Endothelial cell of umbilical vein (primary cell): ENCODE measurements around the gene SLC30A10. TPM values are rescaled to one million over a fixed set of nuclear protein-coding genes. Genes with fewer than 3 reads are reported as not detected.
"Not testable (repeated sequence)": the region's sequence is repeated elsewhere in the genome, so short reads cannot be mapped to it uniquely, and the experiment has no call there.

Experiments
- BruUV-seq: library from RNA; stranded (reverse); fragments of 400-500 nt; replicated peaks from 2 replicates; lab custom pipeline; 2021; lab: Mats Ljungman, UMichigan
- CTCF ChIA-PET: fragments of 300-600, 350-600 bp; sonication (Branson Sonifier 250); formaldehyde crosslinking; loops from one replicate; lab custom pipeline; 2021; ENCODE audit warnings: antibody characterized with exemption, inconsistent platforms; lab: Charles Lee
- POLR2A ChIA-PET: fragments of 300-600, 350-600 bp; sonication (Branson Sonifier 250); formaldehyde crosslinking; loops from one replicate; lab custom pipeline; 2021; ENCODE audit warnings: antibody characterized with exemption, inconsistent platforms; lab: Charles Lee
- DNase-seq: peaks from one replicate; pipeline ENCODE4 v3.0.0-alpha.2; 2011; ENCODE audit warnings: low read depth, low spot score
- FAIRE-seq: peaks from 2 replicates; lab custom pipeline; 2011; peaks lifted over from hg19 to GRCh38; lab: Jason Lieb, UNC
- H2AFZ ChIP-seq: 2 replicates; pipeline ENCODE4 v1.6.0; 2012; ENCODE audit warnings: low read depth, low read length, control low read depth, inconsistent platforms
- H3K27ac ChIP-seq: 2 replicates; pipeline ENCODE4 v1.5.1; 2011; ENCODE audit warnings: low read depth, mild to moderate bottlenecking, control low read depth, low read length, moderate library complexity; ENCODE audit not compliant: insufficient read depth
- H3K27me3 ChIP-seq, 2 experiments: 2 replicates each; pipeline versions ENCODE4 v1.6.0 to v1.6.1; 2011; ENCODE audit warnings: low read length in 2 of 2, mixed read lengths in 1 of 2; ENCODE audit not compliant: control insufficient read depth in 2 of 2, insufficient read depth in 2 of 2
- H3K36me3 ChIP-seq, 2 experiments: 2 replicates in 1 of 2; 3 replicates in 1 of 2; pipeline ENCODE4 v1.5.1; 2011; ENCODE audit warnings: low read length in 2 of 2, mild to moderate bottlenecking in 1 of 2, moderate library complexity in 1 of 2; ENCODE audit not compliant: control insufficient read depth in 2 of 2, insufficient read depth in 2 of 2; ENCODE audit errors: extremely low read depth in 1 of 2
- H3K4me1 ChIP-seq: 3 replicates; pipeline ENCODE4 v1.5.1; 2011; ENCODE audit warnings: mild to moderate bottlenecking, low read length; ENCODE audit not compliant: control insufficient read depth, insufficient read depth; ENCODE audit errors: extremely low read depth
- H3K4me2 ChIP-seq: 2 replicates; pipeline ENCODE4 v1.6.1; 2011; ENCODE audit warnings: low read length, control low read depth, mixed read lengths; ENCODE audit not compliant: insufficient read depth
- H3K4me3 ChIP-seq, 3 experiments: fragments of 200-600 bp in 1 of 3; sonication (generic), shearing (Covaris generic) in 1 of 3; replicated peaks in 1 of 3; 2 replicates each; pipeline ENCODE4 v1.5.1; 2011 to 2016; ENCODE audit warnings: control low read depth in 3 of 3, low read length in 3 of 3, mild to moderate bottlenecking in 2 of 3, inconsistent platforms in 1 of 3, low read depth in 1 of 3, moderate library complexity in 1 of 3; ENCODE audit not compliant: insufficient read depth in 1 of 3
- H3K79me2 ChIP-seq: 2 replicates; pipeline ENCODE4 v1.6.0; 2012; ENCODE audit warnings: low read length, inconsistent platforms; ENCODE audit not compliant: control insufficient read depth, insufficient read depth
- H3K9ac ChIP-seq: replicated peaks from 2 replicates; pipeline ENCODE3; 2011; ENCODE audit warnings: low read length, control low read depth; ENCODE audit not compliant: insufficient read depth; ENCODE audit errors: extremely low read depth
- H3K9me1 ChIP-seq: replicated peaks from 3 replicates; pipeline ENCODE4 v1.6.0; 2011; ENCODE audit warnings: mild to moderate bottlenecking, low read length; ENCODE audit not compliant: control insufficient read depth, insufficient read depth; ENCODE audit errors: extremely low read depth
- H3K9me3 ChIP-seq: replicated peaks from 2 replicates; pipeline ENCODE4 v1.5.1; 2012; ENCODE audit warnings: low read length, inconsistent platforms; ENCODE audit not compliant: control insufficient read depth, insufficient read depth
- H4K20me1 ChIP-seq: replicated peaks from 2 replicates; pipeline ENCODE3; 2011; ENCODE audit warnings: mild to moderate bottlenecking, low read length; ENCODE audit not compliant: control insufficient read depth, insufficient read depth; ENCODE audit errors: extremely low read depth
- EZH2 ChIP-seq: IDR thresholded peaks from 2 replicates; pipeline ENCODE4 v1.6.1; 2012; ENCODE audit warnings: borderline replicate concordance, low read depth, mild to moderate bottlenecking, moderate library complexity, low read length, inconsistent platforms; ENCODE audit not compliant: severe bottlenecking
- FOS ChIP-seq: IDR thresholded peaks from 2 replicates; pipeline ENCODE4 v1.6.1; 2011; ENCODE audit warnings: mild to moderate bottlenecking, low read length, moderate library complexity, borderline replicate concordance; ENCODE audit not compliant: insufficient read depth
- GATA2 ChIP-seq: IDR thresholded peaks from 2 replicates; pipeline ENCODE4 v1.7.0; 2011; ENCODE audit warnings: low read depth, mild to moderate bottlenecking, moderate library complexity, mixed read lengths, low read length; ENCODE audit not compliant: insufficient read length, insufficient read depth
- JUN ChIP-seq: IDR thresholded peaks from 2 replicates; pipeline ENCODE4 v1.6.1; 2011; ENCODE audit warnings: borderline replicate concordance, low read depth; ENCODE audit not compliant: insufficient read length, insufficient read depth
- MYC ChIP-seq: IDR thresholded peaks from one replicate; pipeline ENCODE4 v1.6.1; 2011; ENCODE audit warnings: mild to moderate bottlenecking, low read depth, low read length
- POLR2A ChIP-seq: IDR thresholded peaks from 2 replicates; pipeline ENCODE4 v1.6.1; 2012; ENCODE audit warnings: low read depth, mild to moderate bottlenecking, control low read depth, low read length
- POLR2AphosphoS5 ChIP-seq: IDR thresholded peaks from 2 replicates; pipeline ENCODE4 v1.6.1; 2012; ENCODE audit warnings: low read depth, mild to moderate bottlenecking, control low read depth, low read length, moderate library complexity; ENCODE audit not compliant: insufficient read depth
- dilution Hi-C: fragments of 300-500 bp; cut with MboI; formaldehyde crosslinking; loops from one replicate; pipeline ENCODE4 v1.15.0; 2019; ENCODE audit warnings: low sequenced_read_pairs; ENCODE audit not compliant: extremely low pct_ligation_motif_present
- intact Hi-C: fragments of 100-400 bp; cut with micrococcal nuclease; formaldehyde crosslinking; loops from one replicate; pipeline ENCODE4 v1.10.0; 2022
- polyA plus RNA-seq, 4 experiments: library from polyadenylated mRNA; depleted of rRNA in 3 of 4; stranded (reverse) in 3 of 4; unstranded in 1 of 4; fragments of >200 nt; gene quantifications; 2 replicates each; pipeline versions ENCODE4 v1.2.1 to v1.2.3, GENCODE V29; 2011 to 2012; ENCODE audit warnings: missing spikeins in 1 of 4
- total RNA-seq: library from RNA; stranded (reverse); gene quantifications from 2 replicates; pipeline ENCODE4 v1.2.3, GENCODE V29; 2021
- TF ChIP-seq, protein P1 (sequence below), 2 donors: IDR thresholded peaks; 1 replicate in 1 of 2; 2 replicates in 1 of 2; pipeline ENCODE4 v1.5.1; 2011; ENCODE audit warnings: low read length in 2 of 2, mild to moderate bottlenecking in 2 of 2, moderate library complexity in 2 of 2, control low read depth in 1 of 2, inconsistent platforms in 1 of 2, low read depth in 1 of 2; ENCODE audit not compliant: insufficient read depth in 1 of 2; ENCODE audit errors: extremely low read depth in 1 of 2
- TF ChIP-seq, protein P2 (sequence below): IDR thresholded peaks from 2 replicates; pipeline ENCODE4 v1.6.1; 2011; ENCODE audit not compliant: insufficient read depth, insufficient read length

The SLC30A10 gene
- total and polyA plus RNA-seq, 2 donors (not counting 3 experiments of a cell fraction or from before 2014, with no cell fraction given) = not detected

DNA sequence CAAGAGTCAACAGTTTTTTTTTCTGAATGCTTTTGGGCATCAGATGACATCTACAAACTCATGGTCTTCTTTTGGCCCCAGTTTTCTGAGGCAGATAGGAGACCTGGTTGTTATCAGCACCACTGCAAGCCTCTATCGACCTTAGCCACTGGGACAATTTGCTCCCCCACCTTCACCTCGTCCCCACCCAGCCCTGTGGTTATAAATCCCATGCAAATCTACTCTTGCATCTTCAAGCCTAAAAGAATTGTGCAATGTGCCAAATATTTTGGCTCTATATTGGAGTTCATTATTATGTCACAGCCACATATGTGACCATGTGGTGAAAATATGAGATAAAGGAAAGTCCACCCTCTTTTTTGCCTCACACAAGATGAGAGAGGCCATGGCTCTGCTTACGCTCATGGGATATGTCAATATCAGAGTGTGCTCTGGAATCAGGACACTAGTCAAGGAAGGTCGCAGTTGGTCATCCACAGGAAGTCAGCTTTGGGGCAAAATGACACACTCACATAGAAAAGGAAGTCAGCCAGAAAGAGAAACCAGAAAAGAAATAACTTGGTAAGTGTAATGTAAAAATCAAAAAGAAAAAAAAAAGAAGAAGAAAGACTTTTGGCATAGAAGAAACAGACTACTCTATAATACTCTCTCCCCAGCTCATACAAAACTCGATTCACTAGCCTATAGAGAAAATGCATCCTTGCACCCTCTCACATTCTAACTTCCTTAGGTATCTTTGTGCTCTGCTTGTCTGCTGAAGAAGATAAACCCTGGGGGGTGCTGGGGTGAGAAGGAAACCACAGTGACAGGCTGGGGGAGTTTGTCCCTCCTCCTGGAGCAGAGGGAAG, 21.2 kb downstream of the SLC30A10 start:
- no peak overlapping the region for H3K4me3 ChIP-seq
- FAIRE-seq = no peak
- H3K27me3 ChIP-seq = no peaks in the 10 kb centered on the region
- TF ChIP-seq MYC (no peak), FOS (no peak), POLR2AphosphoS5 (no peak), GATA2 (no peak), JUN (no peak), POLR2A (no peak), EZH2 (no peak)
- TF ChIP-seq, protein P1, sequence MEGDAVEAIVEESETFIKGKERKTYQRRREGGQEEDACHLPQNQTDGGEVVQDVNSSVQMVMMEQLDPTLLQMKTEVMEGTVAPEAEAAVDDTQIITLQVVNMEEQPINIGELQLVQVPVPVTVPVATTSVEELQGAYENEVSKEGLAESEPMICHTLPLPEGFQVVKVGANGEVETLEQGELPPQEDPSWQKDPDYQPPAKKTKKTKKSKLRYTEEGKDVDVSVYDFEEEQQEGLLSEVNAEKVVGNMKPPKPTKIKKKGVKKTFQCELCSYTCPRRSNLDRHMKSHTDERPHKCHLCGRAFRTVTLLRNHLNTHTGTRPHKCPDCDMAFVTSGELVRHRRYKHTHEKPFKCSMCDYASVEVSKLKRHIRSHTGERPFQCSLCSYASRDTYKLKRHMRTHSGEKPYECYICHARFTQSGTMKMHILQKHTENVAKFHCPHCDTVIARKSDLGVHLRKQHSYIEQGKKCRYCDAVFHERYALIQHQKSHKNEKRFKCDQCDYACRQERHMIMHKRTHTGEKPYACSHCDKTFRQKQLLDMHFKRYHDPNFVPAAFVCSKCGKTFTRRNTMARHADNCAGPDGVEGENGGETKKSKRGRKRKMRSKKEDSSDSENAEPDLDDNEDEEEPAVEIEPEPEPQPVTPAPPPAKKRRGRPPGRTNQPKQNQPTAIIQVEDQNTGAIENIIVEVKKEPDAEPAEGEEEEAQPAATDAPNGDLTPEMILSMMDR (IDR thresholded peaks at IDR 0.05; ENCODE audit: extremely low read depth in 1 of 2, insufficient read depth in 1 of 2, low read depth in 1 of 2, low read length in 2 of 2) = no peak
- TF ChIP-seq, protein P2, sequence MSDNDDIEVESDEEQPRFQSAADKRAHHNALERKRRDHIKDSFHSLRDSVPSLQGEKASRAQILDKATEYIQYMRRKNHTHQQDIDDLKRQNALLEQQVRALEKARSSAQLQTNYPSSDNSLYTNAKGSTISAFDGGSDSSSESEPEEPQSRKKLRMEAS = no peak
- H2AFZ ChIP-seq = no peak overlapping the region
- H3K9ac ChIP-seq = no peak overlapping the region
- H3K27ac ChIP-seq = no peak overlapping the region
- H4K20me1 ChIP-seq = no peaks in the 10 kb centered on the region
- H3K9me1 ChIP-seq = no peaks in the 10 kb centered on the region
- DNase-seq = no peak
- H3K36me3 ChIP-seq = no peaks in the 10 kb centered on the region
- no peaks in the 10 kb centered on the region for H3K79me2 ChIP-seq
- H3K9me3 ChIP-seq = no peaks in the 10 kb centered on the region
- H3K4me2 ChIP-seq = no peak overlapping the region
- H3K4me1 ChIP-seq = no peaks in the 10 kb centered on the region
- intact Hi-C loops = no loop called here
- ChIA-PET POLR2A (no interaction called here), CTCF (no interaction called here)
- no TSS peak for BruUV-seq
- dilution Hi-C loops = no loop called here

DNA sequence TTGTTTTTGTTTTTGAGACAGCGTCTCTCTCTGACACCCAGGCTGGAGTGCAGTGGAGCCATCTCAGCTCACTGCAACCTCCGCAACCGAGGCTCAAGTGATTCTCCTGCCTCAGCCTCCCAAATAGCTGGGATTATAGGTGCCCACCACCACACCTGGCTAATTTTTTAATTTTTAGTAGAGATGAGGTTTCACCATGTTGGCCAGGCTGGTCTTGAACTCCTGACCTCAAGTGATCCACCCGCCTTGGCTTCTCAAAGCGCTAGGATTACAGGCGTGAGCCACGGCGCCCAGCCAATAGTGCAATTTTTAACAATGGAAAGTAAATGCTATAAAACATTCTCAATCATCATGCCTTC, 21.8 kb downstream of the SLC30A10 start:
- H2AFZ ChIP-seq, POLR2A ChIA-PET, H3K9me1 ChIP-seq, H3K4me2 ChIP-seq, BruUV-seq, H3K4me3 ChIP-seq, H4K20me1 ChIP-seq, intact Hi-C loops, H3K27me3 ChIP-seq, H3K36me3 ChIP-seq, FAIRE-seq, H3K9me3 ChIP-seq, DNase-seq, H3K27ac ChIP-seq, CTCF ChIA-PET, H3K79me2 ChIP-seq, dilution Hi-C loops, H3K9ac ChIP-seq, H3K4me1 ChIP-seq: not testable (repeated sequence)
